ENCODE measurements around the gene NPFF. TPM values are rescaled to one million over a fixed set of nuclear protein-coding genes. Genes with fewer than 3 reads are reported as not detected.

NPFF gene
- total RNA-seq, 1 donor: not detected

- H3K4me1 ChIP-seq (ENCODE audit: insufficient read depth, low read length): peaks cover 18% of the 10 kb centered on the region
- no peak for TF ChIP-seq CTCF (IDR thresholded peaks at IDR 0.05; ENCODE audit: extremely low read depth, low read depth, low read length)
- peak overlapping the region; percentile 76 for H3K4me3 ChIP-seq (ENCODE audit: insufficient read depth, low read length)
- peaks cover 10% of the 10 kb centered on the region for H3K36me3 ChIP-seq (ENCODE audit: insufficient read depth, low read length)
- no peak overlapping the region for H2AFZ ChIP-seq (ENCODE audit: low read length)
- H3K79me2 ChIP-seq (ENCODE audit: insufficient read depth, low read length): peaks cover 64% of the 10 kb centered on the region
- H3K27ac ChIP-seq (ENCODE audit: low read depth, low read length): no peak overlapping the region
- H4K20me1 ChIP-seq (ENCODE audit: insufficient read depth, low read length): peaks cover 10% of the 10 kb centered on the region
- no peaks in the 10 kb centered on the region for H3K27me3 ChIP-seq (ENCODE audit: insufficient read depth, low read length)
- H3K9me3 ChIP-seq (ENCODE audit: low read depth, low read length): no peaks in the 10 kb centered on the region
- no peak for DNase-seq (ENCODE audit: insufficient read length, low spot score, missing footprints)
- peak overlapping the region; percentile 87 for H3K4me2 ChIP-seq (ENCODE audit: insufficient read depth, low read length)
These were observed 15.1 kb downstream of the NPFF start for GRCh38 chr12:53492188-53492587.

GRCh38 chr12:53489242-53489864 is 17.9 kb downstream of the NPFF start:
- no peak for DNase-seq (ENCODE audit: insufficient read length, low spot score, missing footprints)
- Histone ChIP-seq H3K4me1 (ENCODE audit: insufficient read depth, low read length) (peaks cover 11% of the 10 kb centered on the region), H4K20me1 (ENCODE audit: insufficient read depth, low read length) (peaks cover 27% of the 10 kb centered on the region), H2AFZ (ENCODE audit: low read length) (no peak overlapping the region), H3K36me3 (ENCODE audit: insufficient read depth, low read length) (peaks cover 36% of the 10 kb centered on the region), H3K27me3 (ENCODE audit: insufficient read depth, low read length) (no peaks in the 10 kb centered on the region), H3K9me3 (ENCODE audit: low read depth, low read length) (no peaks in the 10 kb centered on the region), H3K4me3 (ENCODE audit: insufficient read depth, low read length) (no peak overlapping the region), H3K27ac (ENCODE audit: low read depth, low read length) (no peak overlapping the region), H3K4me2 (ENCODE audit: insufficient read depth, low read length) (no peak overlapping the region), H3K79me2 (ENCODE audit: insufficient read depth, low read length) (peaks cover 57% of the 10 kb centered on the region)
- TF ChIP-seq CTCF (IDR thresholded peaks at IDR 0.05; ENCODE audit: extremely low read depth, low read depth, low read length): no peak

- Histone ChIP-seq H4K20me1 (ENCODE audit: insufficient read depth, low read length) (peaks cover 40% of the 10 kb centered on the region), H3K27ac (ENCODE audit: low read depth, low read length) (no peak overlapping the region), H3K27me3 (ENCODE audit: insufficient read depth, low read length) (no peaks in the 10 kb centered on the region), H3K36me3 (ENCODE audit: insufficient read depth, low read length) (peaks cover 61% of the 10 kb centered on the region), H3K79me2 (ENCODE audit: insufficient read depth, low read length) (peaks cover 42% of the 10 kb centered on the region), H3K4me1 (ENCODE audit: insufficient read depth, low read length) (peaks cover 1% of the 10 kb centered on the region), H2AFZ (ENCODE audit: low read length) (no peak overlapping the region), H3K4me3 (ENCODE audit: insufficient read depth, low read length) (no peak overlapping the region), H3K9me3 (ENCODE audit: low read depth, low read length) (no peaks in the 10 kb centered on the region), H3K4me2 (ENCODE audit: insufficient read depth, low read length) (no peak overlapping the region)
- TF ChIP-seq CTCF (IDR thresholded peaks at IDR 0.05; ENCODE audit: extremely low read depth, low read depth, low read length): no peak
- DNase-seq (ENCODE audit: insufficient read length, low spot score, missing footprints): peak; percentile 25
These were observed 20.4 kb downstream of the NPFF start for GRCh38 chr12:53486736-53487487.
